ENCODE results near the gene NUAK1. TPM values are rescaled to one million over a fixed set of nuclear protein-coding genes. Genes with fewer than 3 reads are reported as not detected.

The NUAK1 gene
- total RNA-seq, 1 experiment from 2014 or later: 10.1 TPM

DNA sequence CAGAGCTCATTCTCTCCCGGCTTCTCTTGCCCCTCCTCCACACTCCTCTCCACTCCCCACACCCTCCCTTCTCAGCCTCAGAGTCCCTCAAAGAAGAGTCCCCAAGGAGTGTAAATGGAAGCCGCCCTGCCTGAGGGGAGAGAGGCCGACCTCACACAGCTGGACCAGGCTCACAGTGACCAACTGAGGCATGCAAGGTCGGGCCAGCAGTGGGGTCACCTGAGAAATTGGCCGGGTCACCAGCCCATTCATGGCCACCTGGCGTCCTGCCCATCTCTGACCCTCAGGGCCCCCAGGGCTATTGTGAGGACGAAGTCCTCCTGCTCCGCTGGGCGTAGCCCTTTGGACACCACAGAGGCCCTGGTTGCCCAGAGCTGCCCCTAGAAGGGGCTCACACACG is 49.5 kb upstream of the NUAK1 start:
- Histone ChIP-seq H2BK12ac (ENCODE audit: insufficient read length, low read depth, low read length) (no peak overlapping the region), H3T11ph (ENCODE audit: low read length) (no peak overlapping the region), H3K79me1 (ENCODE audit: insufficient read depth, low read depth, low read length, poor library complexity, severe bottlenecking) (no peaks in the 10 kb centered on the region), H3K18ac (ENCODE audit: insufficient read length, low read depth, low read length) (no peak overlapping the region), H4K91ac (ENCODE audit: insufficient read length, low read depth, low read length) (no peak overlapping the region), H3K9ac (ENCODE audit: extremely low read depth, insufficient read length, low read length) (no peak overlapping the region), H4K20me1 (ENCODE audit: control insufficient read depth, insufficient read depth, insufficient read length) (no peaks in the 10 kb centered on the region), H3K4me1 (ENCODE audit: insufficient read depth, low read length) (no peaks in the 10 kb centered on the region), H3K27me3 (ENCODE audit: insufficient read depth, low read length) (no peaks in the 10 kb centered on the region), H2BK5ac (ENCODE audit: insufficient read length, low read length) (no peak overlapping the region), H3K79me2 (ENCODE audit: insufficient read depth, low read length) (no peaks in the 10 kb centered on the region; the same call in 1 of the 2 replicates), H3K4ac (ENCODE audit: low read depth, low read length) (no peak overlapping the region), H2BK15ac (ENCODE audit: low read depth, low read length) (no peak overlapping the region), H3K9me3 (ENCODE audit: control insufficient read depth, low read depth, low read length) (no peaks in the 10 kb centered on the region), H3K23ac (ENCODE audit: insufficient read length, low read depth, low read length) (no peak overlapping the region), H4K8ac (replicated peaks; ENCODE audit: insufficient read length, low read depth, low read length) (no peak overlapping the region), H2AFZ (ENCODE audit: low read length) (no peak overlapping the region), H2AK5ac (ENCODE audit: insufficient read length, low read length) (no peak overlapping the region), H4K5ac (ENCODE audit: insufficient read length, low read depth, low read length) (no peak overlapping the region), H2BK20ac (ENCODE audit: low read depth, low read length, poor library complexity, severe bottlenecking) (no peak overlapping the region), H3K56ac (ENCODE audit: insufficient read length, low read depth, low read length) (no peak overlapping the region), H3K14ac (ENCODE audit: insufficient read depth, low read length) (no peak overlapping the region; the same call in 1 of the 2 replicates), H3K27ac (ENCODE audit: insufficient read length, low read depth, low read length) (no peak overlapping the region), H3K23me2 (ENCODE audit: insufficient read length, low read depth, low read length, poor library complexity, severe bottlenecking) (no peaks in the 10 kb centered on the region), H3K4me2 (ENCODE audit: insufficient read depth, insufficient read length, low read length) (no peak overlapping the region), H2BK120ac (ENCODE audit: low read depth, low read length, poor library complexity, severe bottlenecking) (no peak overlapping the region)
- Mint-ChIP-seq H3K4me3 (no peak overlapping the region), H3K9me3 (no peaks in the 10 kb centered on the region), H3K4me1 (peaks cover 6 to 19% of the 10 kb centered on the region in 2 experiments), H3K27me3 (ENCODE audit: low read depth) (peaks cover 4% of the 10 kb centered on the region; the same call in 1 of the 2 replicates), H3K36me3 (ENCODE audit: insufficient read depth in 1 of 3, low read depth in 3 of 3) (no peaks in the 10 kb centered on the region), H3K27ac (no peak overlapping the region)
- no peak for DNase-seq
- TF ChIP-seq, protein P1, sequence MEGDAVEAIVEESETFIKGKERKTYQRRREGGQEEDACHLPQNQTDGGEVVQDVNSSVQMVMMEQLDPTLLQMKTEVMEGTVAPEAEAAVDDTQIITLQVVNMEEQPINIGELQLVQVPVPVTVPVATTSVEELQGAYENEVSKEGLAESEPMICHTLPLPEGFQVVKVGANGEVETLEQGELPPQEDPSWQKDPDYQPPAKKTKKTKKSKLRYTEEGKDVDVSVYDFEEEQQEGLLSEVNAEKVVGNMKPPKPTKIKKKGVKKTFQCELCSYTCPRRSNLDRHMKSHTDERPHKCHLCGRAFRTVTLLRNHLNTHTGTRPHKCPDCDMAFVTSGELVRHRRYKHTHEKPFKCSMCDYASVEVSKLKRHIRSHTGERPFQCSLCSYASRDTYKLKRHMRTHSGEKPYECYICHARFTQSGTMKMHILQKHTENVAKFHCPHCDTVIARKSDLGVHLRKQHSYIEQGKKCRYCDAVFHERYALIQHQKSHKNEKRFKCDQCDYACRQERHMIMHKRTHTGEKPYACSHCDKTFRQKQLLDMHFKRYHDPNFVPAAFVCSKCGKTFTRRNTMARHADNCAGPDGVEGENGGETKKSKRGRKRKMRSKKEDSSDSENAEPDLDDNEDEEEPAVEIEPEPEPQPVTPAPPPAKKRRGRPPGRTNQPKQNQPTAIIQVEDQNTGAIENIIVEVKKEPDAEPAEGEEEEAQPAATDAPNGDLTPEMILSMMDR (conservative IDR thresholded peaks at IDR 0.05): no peak
- WGBS (ENCODE audit: extremely low coverage, insufficient read length, low lambda C conversion rate): no CpG with 5 or more reads among the region's 10 CpGs

All from H9 (cell line).